Measurements from ENCODE around the gene APOBEC3B.

- no peak for TF ChIP-seq EZH2 (IDR thresholded peaks at IDR 0.05; ENCODE audit: insufficient read depth, poor library complexity, severe bottlenecking)
- no peak for TF ChIP-seq EZH2phosphoT487 (IDR thresholded peaks at IDR 0.05; ENCODE audit: insufficient read depth, low read depth)
Observed at GRCh38 chr22:38973289-38974169, 8.6 kb upstream of the APOBEC3B start.

Data from GM23248 (cell line).